Neural progenitor cell (in vitro differentiated cells): ENCODE measurements around the gene DDAH1. TPM values are rescaled to one million over a fixed set of nuclear protein-coding genes. Genes with fewer than 3 reads are reported as not detected.

ENCODE experiments used
- DNase-seq: peaks from one replicate; pipeline ENCODE4 v3.0.0-alpha.2; 2016; ENCODE audit warnings: low spot score
- H2AFZ ChIP-seq: fragments of 200-600 bp; sonication (generic); replicated peaks from 2 replicates; pipeline ENCODE4 v1.6.1; 2016; ENCODE audit warnings: antibody characterized with exemption
- H3F3A ChIP-seq: fragments of 200-600 bp; sonication (generic); 2 replicates; pipeline ENCODE4 v1.6.1; 2016; ENCODE audit warnings: antibody characterized with exemption, low read depth
- H3K27ac ChIP-seq: fragments of 200-600 bp; sonication (generic); 2 replicates; pipeline ENCODE4 v1.5.1; 2016; ENCODE audit warnings: mild to moderate bottlenecking
- H3K27me3 ChIP-seq: fragments of 200-600 bp; sonication (generic); 2 replicates; pipeline ENCODE4 v1.6.1; 2016; ENCODE audit warnings: mild to moderate bottlenecking, moderate library complexity
- H3K36me3 ChIP-seq: fragments of 200-600 bp; sonication (generic); 2 replicates; pipeline ENCODE4 v1.5.1; 2016
- H3K4me1 ChIP-seq: fragments of 200-600 bp; sonication (generic); 2 replicates; pipeline ENCODE4 v1.6.1; 2016; ENCODE audit warnings: mixed run types
- H3K4me2 ChIP-seq: fragments of 200-600 bp; sonication (generic); 2 replicates; pipeline ENCODE4 v1.6.1; 2016
- H3K4me3 ChIP-seq: fragments of 200-600 bp; sonication (generic); 2 replicates; pipeline ENCODE4 v1.5.1; 2016
- H3K79me2 ChIP-seq: fragments of 200-600 bp; sonication (generic); 2 replicates; pipeline ENCODE4 v1.6.1; 2016; ENCODE audit warnings: low read depth
- H3K9ac ChIP-seq: fragments of 200-600 bp; sonication (generic); 2 replicates; pipeline ENCODE4 v1.6.1; 2016
- H3K9me3 ChIP-seq: fragments of 200-600 bp; sonication (generic); 2 replicates; pipeline ENCODE4 v1.5.1; 2016; ENCODE audit warnings: low read depth
- H4K20me1 ChIP-seq: fragments of 200-600 bp; sonication (generic); 2 replicates; pipeline ENCODE4 v1.6.1; 2016; ENCODE audit warnings: low read depth
- H3K27ac Mint-ChIP-seq: 3 replicates; pipeline ENCODE4 v1.8.0; 2021; ENCODE audit warnings: mixed read lengths
- H3K27me3 Mint-ChIP-seq: 2 replicates; pipeline ENCODE4 v1.8.0; 2022; ENCODE audit warnings: low read depth, mild to moderate bottlenecking, inconsistent platforms, moderate library complexity, mixed read lengths; ENCODE audit not compliant: insufficient read depth
- H3K36me3 Mint-ChIP-seq: 3 replicates; pipeline ENCODE4 v1.8.0; 2021; ENCODE audit warnings: mixed read lengths
- H3K4me1 Mint-ChIP-seq: 3 replicates; pipeline ENCODE4 v1.8.0; 2021; ENCODE audit warnings: mixed read lengths
- H3K4me3 Mint-ChIP-seq: 3 replicates; pipeline ENCODE4 v1.8.0; 2021; ENCODE audit warnings: mild to moderate bottlenecking, moderate library complexity, mixed read lengths
- H3K9me3 Mint-ChIP-seq: 3 replicates; pipeline ENCODE4 v1.8.0; 2020; ENCODE audit warnings: mixed read lengths
- EZH2 ChIP-seq: fragments of 200-600 bp; sonication (generic); IDR thresholded peaks from 2 replicates; pipeline ENCODE4 v1.6.1; 2017; ENCODE audit warnings: antibody characterized with exemption, mild to moderate bottlenecking, moderate library complexity
- EZH2phosphoT487 ChIP-seq: fragments of 200-600 bp; sonication (generic); IDR thresholded peaks from 2 replicates; pipeline ENCODE4 v1.6.1; 2017; ENCODE audit warnings: antibody characterized with exemption
- total RNA-seq: library from RNA; depleted of rRNA; stranded (reverse); fragments of >200 nt; gene quantifications from 2 replicates; pipeline ENCODE4 v1.2.3, GENCODE V29; 2015; ENCODE audit warnings: low replicate concordance
- TF ChIP-seq, protein P1 (sequence below): fragments of 200-600 bp; sonication (generic); IDR thresholded peaks from 2 replicates; pipeline ENCODE4 v1.5.1; 2017; ENCODE audit warnings: antibody characterized with exemption, mild to moderate bottlenecking

The DDAH1 gene
- total RNA-seq, 1 donor from 2014 or later, result 23.1 TPM

DNA sequence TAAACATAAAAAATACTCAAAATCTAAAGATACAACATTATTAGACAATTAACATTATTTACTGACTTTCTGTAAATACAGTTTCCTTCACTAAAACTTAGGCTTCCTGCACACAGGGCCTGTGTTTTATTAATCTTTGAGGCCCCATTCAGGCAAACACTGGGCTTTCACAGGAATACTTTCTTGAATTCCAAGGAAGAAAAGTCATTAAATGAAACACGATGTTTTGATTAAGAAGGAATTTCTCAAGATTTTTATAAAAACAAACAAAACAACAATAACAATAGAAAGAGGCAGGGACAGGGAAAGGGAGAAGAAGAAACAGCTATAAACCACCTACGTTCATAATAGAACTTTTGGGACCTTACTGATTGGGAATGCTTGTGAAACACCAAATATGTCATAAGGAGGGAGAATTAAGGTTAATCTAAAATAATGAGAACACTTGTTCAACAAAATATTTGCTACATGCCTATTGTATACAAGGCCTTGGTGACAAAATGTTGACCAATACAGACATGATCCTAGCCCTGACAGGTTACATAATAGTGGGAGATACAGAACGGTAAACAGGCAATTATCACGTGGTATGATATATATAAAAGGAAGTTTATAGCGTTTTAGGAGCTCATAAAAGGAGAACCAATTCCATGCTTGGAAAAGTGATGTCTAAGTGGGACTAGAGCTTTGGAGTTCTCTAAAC lies 3.6 kb downstream of the DDAH1 start:
- Histone ChIP-seq H3F3A (no peaks in the 10 kb centered on the region), H3K79me2 (peaks cover 6% of the 10 kb centered on the region), H4K20me1 (no peaks in the 10 kb centered on the region), H3K4me3 (no peak overlapping the region), H3K4me2 (no peak overlapping the region), H3K27ac (no peak overlapping the region), H3K4me1 (peaks cover 5% of the 10 kb centered on the region), H3K36me3 (no peaks in the 10 kb centered on the region), H3K9ac (no peak overlapping the region), H3K27me3 (peaks cover 41% of the 10 kb centered on the region), H3K9me3 (no peaks in the 10 kb centered on the region), H2AFZ (no peak overlapping the region)
- Mint-ChIP-seq H3K27ac (no peak overlapping the region), H3K4me1 (peaks cover 26% of the 10 kb centered on the region), H3K36me3 (peaks cover 5% of the 10 kb centered on the region), H3K9me3 (no peaks in the 10 kb centered on the region), H3K4me3 (no peak overlapping the region), H3K27me3 (peaks cover 4% of the 10 kb centered on the region)
- TF ChIP-seq, protein P1, sequence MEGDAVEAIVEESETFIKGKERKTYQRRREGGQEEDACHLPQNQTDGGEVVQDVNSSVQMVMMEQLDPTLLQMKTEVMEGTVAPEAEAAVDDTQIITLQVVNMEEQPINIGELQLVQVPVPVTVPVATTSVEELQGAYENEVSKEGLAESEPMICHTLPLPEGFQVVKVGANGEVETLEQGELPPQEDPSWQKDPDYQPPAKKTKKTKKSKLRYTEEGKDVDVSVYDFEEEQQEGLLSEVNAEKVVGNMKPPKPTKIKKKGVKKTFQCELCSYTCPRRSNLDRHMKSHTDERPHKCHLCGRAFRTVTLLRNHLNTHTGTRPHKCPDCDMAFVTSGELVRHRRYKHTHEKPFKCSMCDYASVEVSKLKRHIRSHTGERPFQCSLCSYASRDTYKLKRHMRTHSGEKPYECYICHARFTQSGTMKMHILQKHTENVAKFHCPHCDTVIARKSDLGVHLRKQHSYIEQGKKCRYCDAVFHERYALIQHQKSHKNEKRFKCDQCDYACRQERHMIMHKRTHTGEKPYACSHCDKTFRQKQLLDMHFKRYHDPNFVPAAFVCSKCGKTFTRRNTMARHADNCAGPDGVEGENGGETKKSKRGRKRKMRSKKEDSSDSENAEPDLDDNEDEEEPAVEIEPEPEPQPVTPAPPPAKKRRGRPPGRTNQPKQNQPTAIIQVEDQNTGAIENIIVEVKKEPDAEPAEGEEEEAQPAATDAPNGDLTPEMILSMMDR, result no peak
- TF ChIP-seq EZH2phosphoT487 (no peak), EZH2 (no peak)
- no peak for DNase-seq

DNA sequence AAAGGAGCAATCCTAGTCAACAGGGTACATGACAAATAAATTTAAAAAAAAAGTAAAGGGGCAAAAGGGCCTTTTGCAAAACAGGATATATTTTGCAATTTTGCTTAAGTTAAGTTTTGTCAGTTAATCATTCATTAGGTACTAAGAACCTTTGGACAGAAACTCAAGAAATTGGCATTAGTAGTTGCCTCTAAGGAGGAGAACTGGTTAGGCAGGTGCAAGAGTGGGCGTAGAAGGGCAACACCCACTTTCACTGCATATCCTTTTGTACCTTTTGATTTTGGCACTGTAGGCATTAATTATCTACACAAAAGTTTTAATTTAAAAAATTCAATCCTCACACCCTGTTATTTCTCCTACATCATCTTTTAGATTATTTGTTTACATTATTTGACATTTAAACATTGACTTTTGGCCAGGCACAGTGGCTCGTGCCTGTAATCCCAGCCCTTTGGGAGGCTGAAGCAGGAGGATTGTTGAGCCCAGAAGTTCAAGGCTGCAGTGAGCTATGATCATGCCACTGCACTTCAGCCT lies 4.3 kb downstream of the DDAH1 start:
- Histone ChIP-seq H4K20me1 (no peaks in the 10 kb centered on the region), H3F3A (no peaks in the 10 kb centered on the region), H3K9ac (no peak overlapping the region), H3K79me2 (peaks cover 6% of the 10 kb centered on the region), H3K9me3 (no peaks in the 10 kb centered on the region), H3K4me2 (no peak overlapping the region), H3K4me1 (peaks cover 5% of the 10 kb centered on the region), H3K27me3 (peaks cover 33% of the 10 kb centered on the region), H3K4me3 (no peak overlapping the region), H3K36me3 (no peaks in the 10 kb centered on the region), H3K27ac (no peak overlapping the region), H2AFZ (no peak overlapping the region)
- Mint-ChIP-seq H3K9me3 (no peaks in the 10 kb centered on the region), H3K27ac (no peak overlapping the region), H3K4me1 (peaks cover 24% of the 10 kb centered on the region), H3K27me3 (peaks cover 4% of the 10 kb centered on the region), H3K36me3 (peaks cover 7% of the 10 kb centered on the region), H3K4me3 (no peak overlapping the region)
- TF ChIP-seq EZH2phosphoT487, result no peak
- TF ChIP-seq, protein P1, result no peak
- no peak for TF ChIP-seq EZH2
- DNase-seq, result no peak

DNA sequence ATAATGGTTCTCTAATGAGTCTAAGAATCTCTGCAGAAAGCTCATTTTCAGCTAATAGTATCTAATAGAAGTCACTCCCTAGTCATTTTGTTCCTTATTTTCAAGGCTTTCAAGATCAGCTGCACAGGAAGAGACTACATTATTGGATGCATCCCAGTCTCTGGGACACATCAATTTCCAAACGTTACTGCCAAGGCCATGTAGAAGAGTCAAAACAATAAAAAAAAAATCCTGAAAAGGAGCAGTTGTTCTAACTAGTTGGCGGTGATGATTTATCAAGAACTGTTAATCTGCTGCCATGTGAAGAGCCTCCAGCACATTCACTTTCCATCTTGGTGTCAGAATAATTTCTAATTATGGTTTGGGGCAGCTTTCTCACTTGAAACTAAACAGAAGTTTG lies 5.7 kb downstream of the DDAH1 start:
- no peak overlapping the region for H3K9ac ChIP-seq
- no peaks in the 10 kb centered on the region for H3K36me3 ChIP-seq
- H3K27ac ChIP-seq, result no peak overlapping the region
- peaks cover 6% of the 10 kb centered on the region for H3K79me2 ChIP-seq
- no peak overlapping the region for H2AFZ ChIP-seq
- Mint-ChIP-seq H3K4me1 (peaks cover 22% of the 10 kb centered on the region), H3K9me3 (no peaks in the 10 kb centered on the region), H3K4me3 (no peak overlapping the region), H3K36me3 (peaks cover 7% of the 10 kb centered on the region), H3K27ac (no peak overlapping the region), H3K27me3 (peaks cover 4% of the 10 kb centered on the region)
- no peaks in the 10 kb centered on the region for H4K20me1 ChIP-seq
- H3K4me3 ChIP-seq, result no peak overlapping the region
- no peaks in the 10 kb centered on the region for H3F3A ChIP-seq
- peaks cover 5% of the 10 kb centered on the region for H3K4me1 ChIP-seq
- H3K27me3 ChIP-seq, result peaks cover 20% of the 10 kb centered on the region
- no peak for DNase-seq
- TF ChIP-seq EZH2phosphoT487 (no peak), EZH2 (no peak)
- TF ChIP-seq, protein P1, result no peak
- H3K4me2 ChIP-seq, result no peak overlapping the region
- no peaks in the 10 kb centered on the region for H3K9me3 ChIP-seq
